GM19035 (cell line): ENCODE results near the gene CPEB4.

Source experiments
- ATAC-seq: cut with Tn5 transposase; IDR thresholded peaks from one replicate; pipeline ENCODE4 v1.9.1; 2021; ENCODE audit not compliant: unreplicated experiment

Gene CPEB4

GRCh38 chr5:173858670-173859407, 29.3 kb upstream of the CPEB4 start:
- ATAC-seq, result no peak

DNA sequence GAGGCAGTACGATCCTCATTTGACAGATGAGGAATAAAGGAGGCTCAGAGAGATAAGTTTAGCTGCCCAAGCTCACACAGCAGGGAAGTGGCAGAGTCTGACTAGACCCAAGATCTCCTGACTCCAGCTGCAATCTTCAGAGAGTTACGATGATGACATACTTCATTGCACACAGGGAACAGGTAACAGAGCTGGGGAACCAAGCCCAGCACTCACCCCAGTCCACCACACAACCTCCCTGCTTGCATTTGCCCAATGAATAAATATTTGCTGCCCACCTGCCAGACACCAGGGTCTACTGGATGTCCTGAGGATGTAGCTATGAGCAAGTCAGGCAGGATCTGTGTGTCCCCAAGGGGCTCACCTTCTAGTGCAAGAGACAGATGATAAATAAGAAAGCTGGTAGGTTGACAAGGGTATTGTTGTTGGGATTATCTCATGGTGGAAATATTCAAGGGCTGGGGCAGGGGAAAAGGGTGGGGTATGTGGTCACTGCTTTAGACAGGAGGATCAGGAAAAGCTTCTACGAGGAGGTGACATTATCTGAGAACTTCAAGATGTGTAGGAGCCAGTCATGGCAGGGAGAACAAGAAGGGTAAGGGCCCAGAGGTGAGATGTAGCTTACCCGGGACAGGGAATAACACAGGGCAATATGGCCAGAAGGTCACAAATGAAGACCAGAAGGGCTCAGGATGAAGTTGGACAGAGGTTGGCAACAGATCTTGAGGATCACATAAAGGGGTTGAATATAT, 28.6 kb upstream of the CPEB4 start:
- no peak for ATAC-seq

GRCh38 chr5:173862047-173862477, 26.1 kb upstream of the CPEB4 start:
- ATAC-seq, result no peak

GRCh38 chr5:173863359-173863758, 24.8 kb upstream of the CPEB4 start:
- no peak for ATAC-seq

DNA sequence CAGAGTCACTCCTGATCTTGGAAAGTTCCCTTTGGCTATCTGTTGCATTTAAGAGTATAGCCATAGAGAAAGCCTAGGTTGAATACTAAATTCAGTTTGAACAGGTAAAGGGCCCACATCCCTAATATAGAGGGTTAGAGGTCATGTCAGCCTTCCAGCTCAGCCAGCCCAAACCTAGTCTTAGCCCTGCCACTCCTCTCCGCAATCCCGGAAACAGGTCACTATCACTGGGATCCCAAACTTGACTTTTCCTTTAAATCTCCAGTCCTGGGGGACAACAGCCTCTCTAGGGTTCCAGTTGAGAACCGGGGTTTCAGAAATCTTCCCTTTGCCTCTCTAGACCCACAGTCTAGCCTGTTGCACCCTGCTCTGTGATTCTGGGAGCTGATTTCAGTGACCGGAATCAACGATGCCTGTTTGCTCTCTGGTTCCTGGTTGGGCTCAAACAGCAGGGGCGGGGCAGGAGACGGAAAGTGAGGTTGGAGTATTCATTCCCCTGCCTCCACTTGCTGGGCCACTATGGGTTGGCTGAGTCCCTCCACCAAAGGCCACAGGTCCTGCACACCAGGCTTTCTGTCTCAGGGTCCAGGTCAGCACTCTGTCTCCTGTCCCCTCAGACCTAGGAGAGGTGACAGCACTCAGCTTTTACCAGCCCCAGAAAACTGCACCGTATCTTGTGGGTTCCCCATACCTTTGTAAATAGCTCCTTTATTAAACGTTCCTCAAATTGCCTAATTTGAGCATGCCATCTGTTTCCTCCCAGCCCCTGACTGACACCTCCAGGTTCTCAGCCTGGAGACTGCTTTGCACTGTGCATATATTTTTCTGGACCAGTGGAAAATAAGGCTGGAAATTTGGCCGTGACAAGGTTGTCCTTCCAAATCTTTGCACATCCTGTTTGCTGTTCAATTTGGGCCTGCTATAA, 23.8 kb upstream of the CPEB4 start:
- ATAC-seq, result no peak

GRCh38 chr5:173866243-173866857, 21.8 kb upstream of the CPEB4 start:
- no peak for ATAC-seq

- no peak for ATAC-seq
Measured at GRCh38 chr5:173866858-173867679, 21.1 kb upstream of the CPEB4 start.

DNA sequence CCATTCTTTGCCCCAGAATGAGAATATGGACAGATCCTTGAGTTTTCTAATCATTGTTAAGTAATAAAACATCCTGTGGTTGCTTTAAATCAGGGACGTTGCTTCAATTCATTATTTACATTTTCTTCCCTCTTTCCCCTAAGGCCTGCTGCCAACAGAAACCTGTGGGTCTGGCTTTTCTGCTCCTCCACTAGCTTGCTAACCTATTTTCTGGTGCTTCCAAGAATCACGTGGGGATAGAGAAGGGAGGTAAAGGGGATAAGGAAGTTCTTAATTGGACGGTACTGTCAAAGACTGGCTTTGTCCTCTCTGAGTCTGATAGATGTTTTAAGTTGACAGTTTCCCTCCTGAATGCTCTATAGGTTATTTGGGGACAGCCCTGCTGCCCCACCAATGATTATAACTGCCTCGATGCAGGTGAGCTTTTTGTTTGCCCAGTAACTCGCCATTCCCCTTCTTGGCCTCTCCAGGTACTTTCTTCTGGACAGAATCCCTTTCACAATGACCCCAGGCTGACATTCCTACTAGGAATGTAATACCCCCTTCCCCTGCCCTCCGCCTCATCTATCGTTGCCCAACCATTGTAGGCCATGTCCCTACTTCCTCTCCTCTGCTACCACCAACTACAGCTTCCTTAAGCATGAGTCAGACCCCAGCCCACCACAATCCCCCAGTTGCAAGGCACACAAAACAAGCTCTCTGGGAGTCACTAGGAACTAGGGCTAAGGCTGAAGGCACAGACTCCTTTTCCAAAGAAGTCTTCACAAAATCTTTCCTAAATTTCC, 19.9 kb upstream of the CPEB4 start:
- ATAC-seq, result no peak

GRCh38 chr5:173869316-173869715, 18.8 kb upstream of the CPEB4 start:
- ATAC-seq, result no peak

GRCh38 chr5:173872957-173873305, 15.2 kb upstream of the CPEB4 start:
- ATAC-seq, result no peak

DNA sequence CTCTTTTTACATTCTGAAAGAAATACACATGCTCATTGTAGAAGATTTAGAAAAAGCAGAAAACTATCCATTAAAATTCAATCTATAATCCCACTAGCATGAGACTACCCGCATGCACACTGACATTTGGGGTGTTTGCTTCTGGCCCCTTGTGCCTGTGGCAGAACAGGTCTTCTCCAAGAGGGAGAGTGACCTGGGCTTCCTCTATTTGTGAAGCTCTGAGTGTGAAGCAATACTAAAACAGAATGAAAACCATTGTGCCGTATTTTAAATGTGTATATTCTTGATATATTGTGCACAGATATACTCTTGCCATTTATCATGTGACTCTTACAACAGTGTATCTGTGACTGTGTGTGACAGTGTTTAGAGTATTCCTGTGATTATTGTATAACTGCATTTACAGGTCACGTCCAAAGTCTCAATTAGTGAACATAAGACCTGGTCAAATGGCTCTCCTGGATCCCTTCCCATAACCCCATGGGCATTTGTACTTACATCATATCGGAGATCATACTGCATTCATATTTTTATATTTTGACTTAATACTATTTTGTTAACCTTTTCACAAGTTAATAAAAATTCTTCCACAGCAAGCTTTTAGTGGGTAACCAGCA, 14.7 kb upstream of the CPEB4 start:
- ATAC-seq, result no peak

DNA sequence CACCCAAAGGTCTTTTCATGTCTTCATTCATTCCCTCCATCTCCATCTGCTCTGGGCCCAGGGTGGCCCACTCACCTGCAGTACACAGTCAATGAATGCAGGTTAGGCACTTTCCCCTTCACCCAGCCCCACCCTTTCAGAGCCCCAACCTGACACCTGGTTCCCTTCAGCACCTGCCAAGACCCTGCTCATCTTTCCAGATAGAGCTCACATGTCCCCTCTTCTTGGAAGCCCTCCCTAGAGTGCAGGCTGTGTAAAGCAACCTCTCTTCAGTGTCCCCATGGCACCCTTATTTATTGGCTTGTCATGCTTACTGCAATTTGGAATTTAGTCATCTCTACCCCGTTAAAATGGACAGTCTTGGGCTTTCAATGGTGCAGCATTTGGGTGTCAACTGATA, 13.0 kb upstream of the CPEB4 start:
- no peak for ATAC-seq

DNA sequence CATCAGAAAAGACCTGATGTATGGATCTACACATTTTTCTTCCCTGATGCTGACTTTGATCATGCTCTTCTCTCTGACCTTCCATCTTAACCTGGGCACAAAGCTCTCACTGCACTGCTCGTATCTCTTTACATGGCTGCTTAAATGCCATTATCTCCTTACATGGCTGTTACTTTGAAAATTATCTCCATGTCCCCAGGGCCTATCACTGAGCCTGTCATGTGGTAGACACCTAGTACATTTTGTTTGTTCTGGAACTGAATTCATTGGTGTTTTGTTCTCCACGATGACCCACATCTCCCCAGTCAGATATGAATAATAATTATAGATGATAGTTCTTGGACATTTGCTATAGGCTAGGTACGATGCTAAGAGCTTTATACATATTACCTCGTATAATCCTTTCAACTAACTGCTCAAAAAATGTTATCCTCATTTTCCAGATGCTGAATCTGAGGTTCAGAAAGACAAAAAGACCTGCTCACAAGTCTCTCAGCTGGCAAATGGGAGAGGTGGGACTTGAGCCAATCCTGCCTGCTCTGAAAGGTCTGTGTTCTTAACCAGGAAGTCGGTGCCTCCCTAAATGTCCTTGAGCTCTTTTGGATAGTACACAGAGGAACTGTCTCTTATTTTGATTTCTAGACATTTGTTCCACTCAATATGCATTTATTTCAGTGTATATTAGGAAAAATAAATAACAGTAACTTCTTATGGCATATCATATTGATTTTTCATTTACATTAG, 9.8 kb upstream of the CPEB4 start:
- no peak for ATAC-seq

DNA sequence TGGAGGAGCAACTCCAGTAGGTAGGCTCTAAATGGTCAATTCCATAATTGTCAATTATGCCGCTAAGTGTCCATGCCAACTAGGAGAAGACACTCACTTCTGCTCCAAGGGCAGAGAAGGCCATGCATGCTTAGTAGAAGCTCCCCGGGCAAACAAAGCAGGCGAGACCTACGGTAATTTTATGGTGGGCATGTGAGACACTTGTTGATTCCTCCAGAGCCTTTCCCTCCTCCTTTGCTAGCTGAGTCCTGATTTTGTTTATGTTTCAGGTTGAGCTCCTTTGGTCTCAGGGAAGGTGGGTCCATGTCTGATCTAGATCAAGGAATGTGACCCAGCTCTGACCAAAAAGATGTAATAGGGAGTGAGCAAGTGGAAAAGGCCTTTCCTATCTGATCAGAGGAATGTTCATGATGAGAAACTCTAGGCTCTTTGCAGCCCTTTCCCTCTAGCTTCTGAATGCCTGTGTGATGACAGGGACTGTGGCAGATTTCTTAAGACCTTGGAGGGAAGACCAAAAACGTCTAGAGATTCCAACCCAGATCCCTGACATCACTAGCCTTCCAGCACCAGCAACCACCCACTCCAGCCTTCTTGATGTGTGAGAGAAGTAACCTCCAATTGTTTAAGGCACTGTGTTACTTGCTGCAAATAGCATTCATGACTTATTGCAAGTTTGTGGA, 7.7 kb upstream of the CPEB4 start:
- ATAC-seq, result no peak

DNA sequence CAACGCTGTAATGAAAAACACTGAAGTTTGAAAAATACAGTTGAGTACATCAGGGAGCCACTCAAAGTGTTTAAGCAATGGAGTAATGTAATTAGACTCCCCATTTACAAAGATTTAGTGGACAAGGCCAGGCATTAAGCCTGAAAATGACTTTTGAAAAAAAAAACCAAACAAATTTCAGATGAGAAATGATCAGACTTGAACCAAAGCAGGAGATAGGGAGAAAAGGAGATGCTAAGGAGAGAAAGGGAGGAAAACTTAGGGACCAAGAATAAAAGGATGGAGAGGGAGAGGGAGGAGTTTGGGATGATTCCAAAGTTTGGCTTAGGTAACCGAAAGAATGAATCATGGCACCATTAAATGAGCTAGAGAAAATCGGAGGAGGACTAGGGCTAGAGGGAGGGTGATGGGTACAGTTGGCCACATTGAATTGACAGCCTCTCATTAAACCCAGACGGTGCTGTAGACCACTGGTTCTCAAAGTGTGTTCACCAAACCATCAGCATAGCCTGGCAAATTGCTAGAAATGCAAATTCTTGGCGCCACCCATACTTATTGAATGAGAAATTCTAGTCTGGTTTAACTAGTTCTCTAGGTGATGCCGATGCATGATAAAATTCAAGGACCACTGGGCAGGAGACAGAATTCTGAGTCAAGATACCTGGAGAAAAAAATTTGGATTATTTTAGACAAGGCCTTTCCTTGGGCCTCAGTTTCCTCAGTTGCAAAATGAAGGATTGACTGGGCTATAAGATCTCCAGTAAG, 6.2 kb upstream of the CPEB4 start:
- ATAC-seq, result no peak

- no peak for ATAC-seq
Measured at GRCh38 chr5:173882632-173883031, 5.5 kb upstream of the CPEB4 start.

DNA sequence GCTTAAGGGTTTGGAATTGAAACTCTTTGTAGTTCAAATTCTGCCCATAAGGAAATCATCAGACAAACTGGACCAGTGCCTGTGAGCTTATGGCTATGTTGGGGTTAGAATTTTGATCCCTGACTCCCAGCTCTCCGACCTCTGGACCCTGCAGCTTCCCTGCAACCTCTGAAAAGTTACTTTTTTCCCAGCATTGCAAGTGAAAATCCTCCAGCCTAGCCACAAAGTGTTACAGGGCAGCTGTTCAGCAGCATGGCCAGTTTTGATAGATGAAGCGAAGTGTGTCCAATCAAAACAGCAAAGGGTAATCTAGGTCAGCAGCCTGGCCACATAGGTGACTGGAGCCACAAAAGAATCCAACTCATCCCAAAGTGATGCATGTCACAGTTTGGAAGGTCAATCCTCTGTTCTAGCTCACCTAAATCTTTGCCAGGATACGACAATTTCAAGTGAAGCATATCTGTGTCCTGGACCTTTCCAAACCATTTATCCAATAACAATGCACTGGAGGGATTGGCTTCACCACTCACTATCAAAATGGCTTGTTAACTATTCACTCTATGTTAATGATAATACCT, 4.7 kb upstream of the CPEB4 start:
- no peak for ATAC-seq
